KMS-11 (cell line): ENCODE data around the gene SRSF2.
"Not testable (repeated sequence)": the region's sequence is repeated elsewhere in the genome, so short reads cannot be mapped to it uniquely, and the experiment has no call there.

Experiments
- H2AFZ ChIP-seq: fragments of 200-600 bp; sonication (generic); 2 replicates; pipeline ENCODE4 v1.6.1; 2016; ENCODE audit warnings: antibody characterized with exemption, mixed run types, low read depth
- H3K27ac ChIP-seq: fragments of 200-600 bp; sonication (generic); 2 replicates; pipeline ENCODE4 v1.6.1; 2016; ENCODE audit warnings: mild to moderate bottlenecking, mixed run types
- H3K27me3 ChIP-seq: fragments of 200-600 bp; sonication (generic); 2 replicates; pipeline ENCODE4 v1.6.1; 2017; ENCODE audit warnings: mild to moderate bottlenecking, low read depth, mixed run types, moderate library complexity; ENCODE audit not compliant: insufficient read depth
- H3K36me3 ChIP-seq: fragments of 200-600 bp; sonication (generic); 2 replicates; pipeline ENCODE4 v1.6.1; 2017; ENCODE audit warnings: mild to moderate bottlenecking, mixed run types; ENCODE audit not compliant: insufficient read depth
- H3K4me1 ChIP-seq: fragments of 200-600 bp; sonication (generic); 2 replicates; pipeline ENCODE4 v1.6.1; 2016; ENCODE audit warnings: mild to moderate bottlenecking, low read depth, mixed run types; ENCODE audit not compliant: poor library complexity, severe bottlenecking
- H3K4me2 ChIP-seq: fragments of 200-600 bp; sonication (generic); 2 replicates; pipeline ENCODE4 v1.7.0; 2016; ENCODE audit warnings: mild to moderate bottlenecking, mixed run types
- H3K4me3 ChIP-seq: fragments of 200-600 bp; sonication (generic); IDR thresholded peaks from 2 replicates; pipeline ENCODE4 v1.6.1; 2017; ENCODE audit warnings: low read depth, low read length, mixed read lengths; ENCODE audit not compliant: insufficient read depth
- H3K79me2 ChIP-seq: fragments of 200-600 bp; sonication (generic); 2 replicates; pipeline ENCODE4 v1.6.1; 2016; ENCODE audit warnings: low read depth, mixed run types; ENCODE audit not compliant: insufficient read depth
- H3K9ac ChIP-seq: fragments of 200-600 bp; sonication (generic); 2 replicates; pipeline ENCODE4 v1.6.1; 2016; ENCODE audit warnings: mild to moderate bottlenecking, mixed run types
- H4K20me1 ChIP-seq: fragments of 200-600 bp; sonication (generic); 2 replicates; pipeline ENCODE4 v1.6.1; 2016; ENCODE audit warnings: mild to moderate bottlenecking, mixed run types; ENCODE audit not compliant: insufficient read depth
- TF ChIP-seq, protein P1 (sequence below): fragments of 200-600 bp; sonication (generic); conservative IDR thresholded peaks from 2 replicates; pipeline ENCODE4 v1.6.1; 2017; ENCODE audit warnings: low read depth, mild to moderate bottlenecking, antibody characterized with exemption, low read length, moderate library complexity, mixed read lengths

Gene SRSF2

DNA sequence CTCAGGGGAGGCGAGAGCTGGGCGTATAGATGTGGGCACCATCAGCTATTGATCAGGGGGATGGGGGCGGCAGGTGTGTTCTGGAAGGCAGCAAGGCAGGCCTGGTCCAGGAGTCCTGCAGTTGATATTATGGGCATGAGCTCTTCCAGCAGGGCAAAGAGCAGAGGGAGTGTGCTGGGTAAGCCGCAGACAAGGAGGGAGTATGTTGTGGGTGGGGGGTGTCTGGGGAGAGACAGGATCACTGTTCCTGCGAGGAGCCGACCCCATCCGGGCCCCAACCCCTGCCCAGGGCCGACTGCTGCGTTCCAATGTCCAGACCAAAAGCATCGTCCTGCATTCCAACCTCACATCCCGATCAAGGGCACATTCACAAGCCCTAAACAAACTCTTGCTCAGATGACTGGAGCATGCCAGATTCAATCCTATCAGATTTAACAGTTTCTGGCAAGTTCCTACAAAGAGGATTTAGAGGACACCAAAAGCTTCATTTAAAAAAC is 35.6 kb downstream of the SRSF2 start:
- TF ChIP-seq, protein P1, sequence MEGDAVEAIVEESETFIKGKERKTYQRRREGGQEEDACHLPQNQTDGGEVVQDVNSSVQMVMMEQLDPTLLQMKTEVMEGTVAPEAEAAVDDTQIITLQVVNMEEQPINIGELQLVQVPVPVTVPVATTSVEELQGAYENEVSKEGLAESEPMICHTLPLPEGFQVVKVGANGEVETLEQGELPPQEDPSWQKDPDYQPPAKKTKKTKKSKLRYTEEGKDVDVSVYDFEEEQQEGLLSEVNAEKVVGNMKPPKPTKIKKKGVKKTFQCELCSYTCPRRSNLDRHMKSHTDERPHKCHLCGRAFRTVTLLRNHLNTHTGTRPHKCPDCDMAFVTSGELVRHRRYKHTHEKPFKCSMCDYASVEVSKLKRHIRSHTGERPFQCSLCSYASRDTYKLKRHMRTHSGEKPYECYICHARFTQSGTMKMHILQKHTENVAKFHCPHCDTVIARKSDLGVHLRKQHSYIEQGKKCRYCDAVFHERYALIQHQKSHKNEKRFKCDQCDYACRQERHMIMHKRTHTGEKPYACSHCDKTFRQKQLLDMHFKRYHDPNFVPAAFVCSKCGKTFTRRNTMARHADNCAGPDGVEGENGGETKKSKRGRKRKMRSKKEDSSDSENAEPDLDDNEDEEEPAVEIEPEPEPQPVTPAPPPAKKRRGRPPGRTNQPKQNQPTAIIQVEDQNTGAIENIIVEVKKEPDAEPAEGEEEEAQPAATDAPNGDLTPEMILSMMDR = no peak
- H4K20me1 ChIP-seq = no peaks in the 10 kb centered on the region
- H2AFZ ChIP-seq = no peak overlapping the region
- no peak overlapping the region for H3K4me3 ChIP-seq
- no peaks in the 10 kb centered on the region for H3K36me3 ChIP-seq
- H3K79me2 ChIP-seq = no peaks in the 10 kb centered on the region
- no peak overlapping the region for H3K4me2 ChIP-seq
- H3K9ac ChIP-seq = no peak overlapping the region
- no peak overlapping the region for H3K27ac ChIP-seq
- H3K27me3 ChIP-seq = no peaks in the 10 kb centered on the region
- H3K4me1 ChIP-seq = no peaks in the 10 kb centered on the region

DNA sequence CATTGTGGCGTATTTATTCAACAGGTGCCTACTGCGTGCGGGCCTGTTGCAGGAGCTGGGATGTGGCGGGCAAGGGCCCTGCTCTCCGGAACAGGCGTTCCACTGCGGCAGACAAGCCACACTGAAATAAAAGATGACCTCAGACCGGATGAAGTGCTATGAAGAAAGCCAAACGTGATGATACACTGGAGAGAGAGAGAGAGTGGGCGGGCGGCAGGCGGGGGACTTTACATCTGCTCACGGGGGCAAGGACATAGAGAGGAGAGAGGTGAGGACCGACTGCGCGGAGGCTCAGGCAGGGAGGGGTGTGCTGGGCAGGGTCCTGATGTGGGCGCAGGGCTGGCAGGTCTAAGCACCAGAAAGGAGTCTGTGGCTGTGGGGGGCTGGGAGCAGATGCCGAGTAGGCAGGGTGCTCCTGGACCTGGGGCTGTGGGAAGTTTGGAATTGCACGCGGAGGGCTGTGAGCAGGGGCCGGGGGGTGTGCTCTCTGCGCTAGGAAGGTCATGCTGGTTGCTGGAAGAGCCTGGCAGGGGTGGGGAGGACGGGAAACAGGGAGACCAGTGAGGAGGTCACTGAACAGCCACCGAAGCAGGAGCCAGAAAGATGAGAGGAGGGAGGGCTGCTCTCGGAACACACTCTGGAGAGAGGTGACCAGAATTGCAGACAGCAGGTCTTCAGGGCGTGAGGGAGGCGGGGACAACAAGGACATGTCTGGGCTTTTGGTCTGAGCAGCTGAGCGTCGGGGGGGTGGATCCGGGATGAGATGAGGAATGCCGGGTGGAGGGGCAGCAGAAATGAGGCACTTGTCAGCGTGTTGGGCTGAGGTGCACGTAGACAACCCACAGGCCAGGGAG is 36.3 kb downstream of the SRSF2 start:
- no peaks in the 10 kb centered on the region for H4K20me1 ChIP-seq
- H3K4me1 ChIP-seq = peaks cover 6% of the 10 kb centered on the region
- no peaks in the 10 kb centered on the region for H3K79me2 ChIP-seq
- no peak overlapping the region for H3K4me3 ChIP-seq
- no peak overlapping the region for H3K9ac ChIP-seq
- H3K27me3 ChIP-seq = no peaks in the 10 kb centered on the region
- no peaks in the 10 kb centered on the region for H3K36me3 ChIP-seq
- H3K4me2 ChIP-seq = no peak overlapping the region
- no peak overlapping the region for H2AFZ ChIP-seq
- no peak overlapping the region for H3K27ac ChIP-seq
- TF ChIP-seq, protein P1 = no peak

DNA sequence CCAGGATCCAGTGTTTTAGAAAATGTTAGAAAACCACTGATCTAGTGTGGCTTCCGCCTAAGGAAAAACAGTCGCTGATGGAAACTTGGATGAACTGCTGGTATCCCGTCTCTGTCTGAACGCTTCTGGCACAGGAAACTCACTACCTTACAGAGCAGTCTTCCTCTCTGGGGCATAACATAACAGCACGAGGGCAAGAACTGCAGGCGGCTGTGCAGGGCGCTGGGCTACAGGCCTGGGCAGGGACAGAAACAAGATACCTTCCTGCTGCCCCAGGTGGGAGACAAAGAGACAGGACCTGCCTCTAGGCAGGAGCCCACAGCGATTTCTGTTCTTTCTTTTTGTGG is 36.9 kb downstream of the SRSF2 start:
- no peak overlapping the region for H3K9ac ChIP-seq
- H3K4me1 ChIP-seq = peaks cover 12% of the 10 kb centered on the region
- H3K4me2 ChIP-seq = no peak overlapping the region
- H3K27ac ChIP-seq = no peak overlapping the region
- TF ChIP-seq, protein P1 = no peak
- H3K79me2 ChIP-seq = no peaks in the 10 kb centered on the region
- H2AFZ ChIP-seq = no peak overlapping the region
- H4K20me1 ChIP-seq = no peaks in the 10 kb centered on the region
- no peaks in the 10 kb centered on the region for H3K27me3 ChIP-seq
- H3K4me3 ChIP-seq = no peak overlapping the region
- no peaks in the 10 kb centered on the region for H3K36me3 ChIP-seq

DNA sequence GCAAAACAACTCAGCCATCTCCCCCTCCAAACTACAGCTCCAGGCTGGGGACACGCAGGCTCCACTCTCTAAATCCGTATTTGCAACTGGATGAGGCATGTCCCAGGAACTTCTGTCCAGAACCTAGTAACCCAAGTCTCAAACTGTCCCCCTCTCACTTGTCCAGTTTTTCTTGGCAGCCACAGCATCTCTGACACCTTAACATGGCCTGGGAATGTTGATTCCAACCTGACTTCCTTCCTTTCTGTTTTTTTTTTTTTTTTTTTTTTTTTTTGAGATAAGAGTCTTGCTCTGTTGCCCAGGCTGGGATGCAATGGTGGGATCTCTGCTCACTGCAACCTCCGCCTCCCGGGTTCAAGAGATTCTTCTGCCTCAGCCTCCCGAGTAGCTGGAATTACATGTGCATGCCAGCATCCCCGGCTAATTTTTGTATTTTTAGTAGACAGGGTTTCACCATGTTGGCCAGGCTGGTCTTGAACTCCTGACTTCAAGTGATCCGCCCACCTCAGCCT is 38.6 kb downstream of the SRSF2 start:
- not testable (repeated sequence) for H3K4me2 ChIP-seq, H3K4me3 ChIP-seq, H2AFZ ChIP-seq, H3K9ac ChIP-seq, H3K27ac ChIP-seq, H3K36me3 ChIP-seq, H4K20me1 ChIP-seq, H3K27me3 ChIP-seq, H3K79me2 ChIP-seq
- peaks cover 24% of the 10 kb centered on the region for H3K4me1 ChIP-seq
